Heart right ventricle (tissue), 16 donors: ENCODE measurements around the gene YIF1A. TPM values are rescaled to one million over a fixed set of nuclear protein-coding genes. Genes with fewer than 3 reads are reported as not detected.

Source experiments
- ATAC-seq, 8 donors: fragments of 200-7000 bp; cut with Tn5 transposase; one replicate each; pipeline ENCODE4 v1.9.1; 2020; ENCODE audit warnings: mild to moderate bottlenecking in 8 of 8, moderate library complexity in 8 of 8, moderate number of reproducible peaks in 1 of 8
- DNase-seq, 2 donors: peaks; one replicate each; pipeline ENCODE4 v3.0.0-alpha.2; 2020
- H3K27ac ChIP-seq, 10 donors: fragments of 200-600 bp; sonication (generic) in 2 of 10; one replicate each; pipeline versions ENCODE4 v1.5.0 to v1.8.0; 2020 to 2022; ENCODE audit warnings: mild to moderate bottlenecking in 3 of 10
- H3K27me3 ChIP-seq, 7 donors: fragments of 200-600 bp; one replicate each; pipeline ENCODE4 v1.8.0; 2021 to 2022; ENCODE audit warnings: mild to moderate bottlenecking in 2 of 7
- H3K36me3 ChIP-seq, 9 donors: fragments of 200-600 bp; sonication (generic) in 1 of 9; one replicate each; pipeline versions ENCODE4 v1.5.0 to v1.8.0; 2020 to 2022; ENCODE audit warnings: mild to moderate bottlenecking in 2 of 9
- H3K4me1 ChIP-seq, 9 donors: fragments of 200-600 bp; sonication (generic) in 1 of 9; one replicate each; pipeline versions ENCODE4 v1.5.0 to v1.8.0; 2020 to 2022; ENCODE audit warnings: mild to moderate bottlenecking in 4 of 9
- H3K4me3 ChIP-seq, 10 donors: fragments of 200-600 bp; sonication (generic) in 2 of 10; one replicate each; pipeline versions ENCODE4 v1.5.0 to v1.8.0; 2020 to 2022; ENCODE audit warnings: mild to moderate bottlenecking in 7 of 10, moderate library complexity in 2 of 10
- H3K9me3 ChIP-seq, 11 donors: fragments of 200-600 bp in 10 of 11; sonication (generic) in 2 of 11; one replicate each; pipeline versions ENCODE4 v1.5.0 to v1.8.0; 2013 to 2022; ENCODE audit warnings: mild to moderate bottlenecking in 2 of 11, control low read depth in 1 of 11, moderate library complexity in 1 of 11
- WGBS, 2 donors: extraction: QIAGEN DNeasy Blood & Tissue Kit; methylation state at CpG; one replicate each; pipeline ENCODE4 v1.1.7; 2013; ENCODE audit warnings: inconsistent platforms in 1 of 2; 5-methylcytosine and 5-hydroxymethylcytosine counted together
- intact Hi-C, 10 donors: fragments of 100-400 bp; cut with DNase I; formaldehyde crosslinking; loops; one replicate each; pipeline versions ENCODE4 v1.11.1 to v1.14.2; 2022
- polyA plus RNA-seq, 2 donors: library from polyadenylated mRNA; stranded (reverse); fragments of 200-250 nt; gene quantifications; one replicate each; pipeline ENCODE4 v1.2.3, GENCODE V29; 2013
- total RNA-seq, 10 donors: library from RNA; stranded (reverse); fragmentation: NEBNext Ultra II Directional in 3 of 10; extraction: Animal tissue kit (Norgen Biotek cat#: 25700) in 3 of 10; gene quantifications; one replicate each; pipeline versions ENCODE4 v1.2.1 to v1.2.4, GENCODE V29; 2021 to 2023
- TF ChIP-seq, protein P1 (sequence below), 9 donors: fragments of 200-600 bp; sonication (generic) in 2 of 9; IDR thresholded peaks; one replicate each; pipeline versions ENCODE4 v1.5.0 to v1.8.0; 2021 to 2022; ENCODE audit warnings: antibody characterized with exemption in 9 of 9, mild to moderate bottlenecking in 5 of 9, moderate library complexity in 1 of 9
- donor health status: Arrhythmogenic right ventricular cardiomyopathy.
- donor health status: ischemic (EF 13 %, LVEDD 7.1; RV severe dilation, severe dysfunction).
- donor health status: healthy with polysubstance abuse.
- donor health status: DM: no; HTN: yes; CAD: no.
- donor health status: DM: no; HTN: no; CAD: no.
- donor health status: ischemic (EF 25% LVEDD 6.9; RV normal size, moderate dysfunction).
- donor health status: ischemic (EF 25% LVEDD 5.7; RV mildly dilated, moderate dysfunction).
- donor health status: healthy.
- donor health status: DM: yes; HTN: yes; CAD: no.
- donor health status: Ischemic cardiomyopathy.
- donor health status: ischemic (EF 35%, LVEDD 5.7; RV mildly dilated, moderate dysfunction).
- donor health status: nonischemic (EF 11% LVEDD 7.7; RV severe dilation, severe dysfunction).
- donor health status: DM: yes; HTN: yes; CAD: no.
- donor health status: PGD.
- donor health status: ischemic (EF 29% LVEDD 5.4; RV normal size, mild dysfunction).
- donor health status: nonischemic (EF 23%, LVEDD 6.1; RV moderate dilation, normal function).

Gene YIF1A
- total and polyA plus RNA-seq, 12 donors = 38.3 to 168 (median 54.6) TPM

DNA sequence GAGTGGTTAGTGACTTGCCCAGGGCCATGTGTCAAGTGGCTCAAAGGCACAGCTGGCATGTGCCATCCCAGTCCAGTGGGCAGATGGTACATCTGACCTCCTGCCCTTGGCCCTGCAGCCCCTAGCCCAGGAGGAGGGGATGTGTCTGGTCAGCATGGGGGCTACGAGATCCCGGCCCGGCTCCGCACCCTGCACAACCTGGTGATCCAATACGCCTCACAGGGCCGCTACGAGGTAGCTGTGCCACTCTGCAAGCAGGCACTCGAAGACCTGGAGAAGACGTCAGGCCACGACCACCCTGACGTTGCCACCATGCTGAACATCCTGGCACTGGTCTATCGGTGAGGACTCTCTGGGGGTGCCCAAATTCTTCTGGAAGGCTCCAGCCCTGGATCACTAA lies 26.2 kb downstream of the YIF1A start:
- DNase-seq = no peak
- Histone ChIP-seq H3K4me1 (peaks cover 3 to 20% (median 15%) of the 10 kb centered on the region in 9 donors), H3K27ac (no peak overlapping the region), H3K9me3 (no peaks in the 10 kb centered on the region), H3K27me3 (no peaks in the 10 kb centered on the region), H3K4me3 (no peak overlapping the region), H3K36me3 (peaks cover 0 to 75% (median 4%) of the 10 kb centered on the region in 9 donors)
- TF ChIP-seq, protein P1, sequence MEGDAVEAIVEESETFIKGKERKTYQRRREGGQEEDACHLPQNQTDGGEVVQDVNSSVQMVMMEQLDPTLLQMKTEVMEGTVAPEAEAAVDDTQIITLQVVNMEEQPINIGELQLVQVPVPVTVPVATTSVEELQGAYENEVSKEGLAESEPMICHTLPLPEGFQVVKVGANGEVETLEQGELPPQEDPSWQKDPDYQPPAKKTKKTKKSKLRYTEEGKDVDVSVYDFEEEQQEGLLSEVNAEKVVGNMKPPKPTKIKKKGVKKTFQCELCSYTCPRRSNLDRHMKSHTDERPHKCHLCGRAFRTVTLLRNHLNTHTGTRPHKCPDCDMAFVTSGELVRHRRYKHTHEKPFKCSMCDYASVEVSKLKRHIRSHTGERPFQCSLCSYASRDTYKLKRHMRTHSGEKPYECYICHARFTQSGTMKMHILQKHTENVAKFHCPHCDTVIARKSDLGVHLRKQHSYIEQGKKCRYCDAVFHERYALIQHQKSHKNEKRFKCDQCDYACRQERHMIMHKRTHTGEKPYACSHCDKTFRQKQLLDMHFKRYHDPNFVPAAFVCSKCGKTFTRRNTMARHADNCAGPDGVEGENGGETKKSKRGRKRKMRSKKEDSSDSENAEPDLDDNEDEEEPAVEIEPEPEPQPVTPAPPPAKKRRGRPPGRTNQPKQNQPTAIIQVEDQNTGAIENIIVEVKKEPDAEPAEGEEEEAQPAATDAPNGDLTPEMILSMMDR (IDR thresholded peaks at IDR 0.05) = no peak
- intact Hi-C loops = no loop called here
- 96 to 97% methylated on average over 12 of the region's 12 CpGs for WGBS, 2 donors
- no peak for ATAC-seq

DNA sequence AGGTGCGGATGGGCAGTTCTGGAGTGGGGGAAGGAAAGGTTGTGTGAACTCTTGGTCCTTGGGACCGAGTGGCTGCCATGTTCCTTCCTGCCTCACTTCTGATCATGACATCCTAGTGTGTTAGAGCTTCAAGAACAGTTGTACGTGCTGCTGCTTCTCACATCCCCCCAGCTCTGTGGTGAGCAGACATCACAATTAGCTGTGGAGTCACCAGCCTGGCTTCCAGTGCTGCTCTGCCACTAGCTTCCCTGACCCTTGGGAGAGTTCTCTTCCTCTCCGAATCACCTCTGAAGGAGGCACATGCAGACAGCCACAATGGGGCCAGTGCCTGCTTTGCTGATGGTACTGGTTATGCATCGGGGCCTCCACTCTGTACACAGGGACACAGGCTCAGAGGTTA lies 26.8 kb downstream of the YIF1A start:
- DNase-seq = no peak
- intact Hi-C loops = no loop called here
- TF ChIP-seq, protein P1 (IDR thresholded peaks at IDR 0.05) = no peak

DNA sequence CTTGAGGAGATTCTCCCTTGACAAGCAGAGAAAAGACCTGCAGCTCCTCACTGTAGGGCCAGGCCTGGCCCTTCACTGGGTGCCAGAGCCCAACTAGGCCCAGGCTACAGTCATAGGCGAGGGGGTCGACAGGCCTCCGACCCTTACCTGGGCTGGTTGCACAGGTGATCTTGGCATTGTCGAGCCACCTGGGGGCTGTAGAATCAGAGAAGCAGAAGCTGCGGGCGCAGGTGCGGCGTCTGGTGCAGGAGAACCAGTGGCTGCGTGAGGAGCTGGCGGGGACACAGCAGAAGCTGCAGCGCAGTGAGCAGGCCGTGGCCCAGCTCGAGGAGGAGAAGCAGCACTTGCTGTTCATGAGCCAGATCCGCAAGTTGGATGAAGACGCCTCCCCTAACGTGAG lies 27.4 kb downstream of the YIF1A start:
- peaks cover 0 to 74% (median 4%) of the 10 kb centered on the region in 9 donors for H3K36me3 ChIP-seq
- H3K9me3 ChIP-seq = no peaks in the 10 kb centered on the region
- peaks cover 0 to 20% (median 13%) of the 10 kb centered on the region in 9 donors for H3K4me1 ChIP-seq
- intact Hi-C loops = no loop called here
- no peak for DNase-seq
- ATAC-seq = no peak
- no peak overlapping the region for H3K27ac ChIP-seq
- TF ChIP-seq, protein P1 (IDR thresholded peaks at IDR 0.05) = no peak
- WGBS, 2 donors = 92 to 94% methylated on average over 16 of the region's 16 CpGs
- H3K27me3 ChIP-seq = peaks cover 0 to 9% (median 0%) of the 10 kb centered on the region in 7 donors
- H3K4me3 ChIP-seq = no peak overlapping the region

More for the DNA sequence above, 26.8 kb downstream of the YIF1A start:
- Histone ChIP-seq H3K27me3 (peaks cover 0 to 5% (median 0%) of the 10 kb centered on the region in 7 donors), H3K4me3 (no peak overlapping the region), H3K9me3 (no peaks in the 10 kb centered on the region), H3K36me3 (peaks cover 0 to 75% (median 4%) of the 10 kb centered on the region in 9 donors), H3K4me1 (peaks cover 3 to 20% (median 14%) of the 10 kb centered on the region in 9 donors), H3K27ac (no peak overlapping the region)
- 88 to 93% methylated on average over 5 of the region's 5 CpGs for WGBS, 2 donors
- ATAC-seq = no peak

DNA sequence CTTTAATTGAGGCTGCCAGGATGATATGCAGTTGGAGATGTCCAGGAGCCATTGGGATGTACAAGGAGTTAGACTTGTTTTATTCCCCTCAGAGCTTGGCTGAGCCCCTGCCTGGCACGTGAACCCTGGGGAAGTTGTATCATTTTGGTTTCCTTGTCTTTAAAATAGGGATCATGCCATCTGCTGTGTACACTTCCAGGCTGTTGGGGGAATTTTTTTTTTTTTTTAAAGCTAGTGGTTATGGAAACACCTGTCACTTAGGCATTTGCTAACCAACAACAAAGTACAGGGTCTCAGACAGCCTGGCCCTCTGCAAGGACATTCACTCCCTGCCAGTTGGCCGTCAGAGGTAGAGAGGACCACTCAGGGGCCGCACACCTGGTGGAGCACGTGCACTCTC lies 29.0 kb downstream of the YIF1A start:
- Histone ChIP-seq H3K36me3 (peaks cover 0 to 58% (median 4%) of the 10 kb centered on the region in 9 donors), H3K4me3 (no peak overlapping the region), H3K4me1 (peaks cover 0 to 19% (median 13%) of the 10 kb centered on the region in 9 donors), H3K9me3 (no peaks in the 10 kb centered on the region), H3K27me3 (peaks cover 0 to 17% (median 0%) of the 10 kb centered on the region in 7 donors), H3K27ac (no peak overlapping the region)
- DNase-seq = no peak
- WGBS, 2 donors = 92 to 96% methylated on average over 4 of the region's 4 CpGs
- TF ChIP-seq, protein P1 (IDR thresholded peaks at IDR 0.05) = no peak
- intact Hi-C loops = loop anchor here in 4 of 10 donors (1.0 to 2.0 kb wide), 3 partner anchors 37 to 77 kb away; no protein-coding TSS in a partner anchor
- ATAC-seq = no peak
